ENCODE data around the gene LHX4. TPM values are rescaled to one million over a fixed set of nuclear protein-coding genes. Genes with fewer than 3 reads are reported as not detected.
A peak's percentile ranks its signal among the peaks of the same experiment; 100 is the strongest.

Gene LHX4
- total RNA-seq, 2 experiments from 2014 or later, result not detected

DNA sequence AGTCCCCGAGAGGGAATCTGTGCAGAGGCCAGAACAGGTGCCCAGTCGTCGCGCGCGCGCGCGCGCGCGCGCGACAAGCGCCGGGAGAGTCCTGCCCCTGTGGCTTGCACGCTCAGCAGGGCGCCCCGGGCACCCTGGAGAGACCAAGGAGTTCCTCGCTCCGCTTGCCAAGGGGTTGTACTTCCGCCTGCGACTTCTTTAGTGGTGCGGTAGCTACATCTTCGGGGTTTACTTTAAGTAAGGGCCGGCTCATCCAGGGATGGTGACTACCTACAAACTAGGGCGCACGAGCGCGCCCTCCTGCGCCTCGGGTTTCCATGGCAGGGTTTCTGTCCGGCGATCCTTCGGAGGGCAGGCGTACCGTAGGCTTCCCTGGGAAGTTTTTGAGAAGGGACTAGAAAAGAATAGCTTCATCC is 1.4 kb downstream of the LHX4 start:
- Mint-ChIP-seq H3K4me1 (ENCODE audit: low read depth) (peaks cover 30% of the 10 kb centered on the region), H3K9me3 (ENCODE audit: insufficient read depth) (no peaks in the 10 kb centered on the region), H3K36me3 (ENCODE audit: low read depth) (no peaks in the 10 kb centered on the region), H3K27ac (no peak overlapping the region), H3K4me3 (peak overlapping the region; percentile 69), H3K27me3 (ENCODE audit: low read depth) (peaks cover 72% of the 10 kb centered on the region)
- DNase-seq (no peak), ATAC-seq (no peak)
- ChIA-PET POLR2A (interaction anchor here (0.6 kb wide), 1 partner anchor 349 kb away, joined by 3 read pairs; no protein-coding TSS in a partner anchor), CTCF (interaction anchor here (1.4 to 1.7 kb wide), 3 partner anchors 21 to 51 kb away, joined by 3 to 4 read pairs (median 3); no protein-coding TSS in a partner anchor)

DNA sequence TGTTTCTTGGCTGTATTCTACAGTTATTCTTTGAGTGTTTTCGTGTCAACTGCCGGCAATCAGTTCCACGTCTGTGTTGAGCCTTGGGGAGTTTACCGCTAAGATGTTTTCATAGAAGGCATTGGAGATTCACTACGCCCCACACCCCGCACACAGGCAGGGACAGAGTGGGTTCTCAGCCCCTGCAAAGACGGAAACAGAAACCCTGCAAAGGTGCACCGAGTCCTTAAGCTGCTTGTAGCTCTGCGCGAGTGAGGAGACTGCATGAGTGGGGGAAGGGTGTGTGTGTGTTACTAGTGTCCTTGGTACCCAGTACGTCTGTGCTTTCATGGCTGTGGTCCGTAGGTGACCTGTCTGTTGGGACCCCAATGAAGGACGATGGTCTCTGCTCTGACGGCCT is 1.9 kb downstream of the LHX4 start:
- H3K27ac Mint-ChIP-seq, result no peak overlapping the region
- ChIA-PET CTCF (interaction anchor here (1.4 to 1.7 kb wide), 3 partner anchors 21 to 51 kb away, joined by 3 to 4 read pairs (median 3); no protein-coding TSS in a partner anchor), POLR2A (no interaction called here)
- ATAC-seq, result no peak
- peak overlapping the region; percentile 69 for H3K4me3 Mint-ChIP-seq
- no peaks in the 10 kb centered on the region for H3K36me3 Mint-ChIP-seq (ENCODE audit: low read depth)
- H3K4me1 Mint-ChIP-seq (ENCODE audit: low read depth), result peaks cover 30% of the 10 kb centered on the region
- H3K27me3 Mint-ChIP-seq (ENCODE audit: low read depth), result peaks cover 72% of the 10 kb centered on the region
- DNase-seq, result no peak
- H3K9me3 Mint-ChIP-seq (ENCODE audit: insufficient read depth), result no peaks in the 10 kb centered on the region

DNA sequence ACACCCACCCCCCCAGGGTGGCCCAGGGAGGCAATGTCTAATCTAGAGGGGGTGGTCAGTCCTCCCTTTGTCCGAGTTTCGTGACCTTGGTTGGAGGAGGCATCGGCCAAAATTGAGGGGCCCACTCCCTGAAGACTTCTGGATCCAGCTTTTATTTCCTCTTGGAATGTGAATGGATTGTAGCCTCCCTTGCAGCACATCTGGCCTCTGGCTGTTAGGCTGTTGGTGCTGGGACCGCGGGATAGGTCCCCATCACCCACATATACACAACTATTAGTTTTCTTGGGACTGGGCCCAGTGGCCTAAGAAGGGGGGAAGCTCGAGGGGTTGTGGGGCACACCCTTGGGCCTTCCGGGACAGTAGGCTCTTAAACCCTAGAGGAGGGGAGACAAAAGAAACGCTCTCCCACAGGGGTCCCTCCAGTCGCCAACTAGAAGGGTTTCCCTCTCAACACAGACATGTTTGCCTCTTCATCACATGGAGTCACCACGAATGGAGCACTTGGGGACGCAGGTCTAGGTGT is 2.5 kb downstream of the LHX4 start:
- Mint-ChIP-seq H3K27me3 (ENCODE audit: low read depth) (peaks cover 78% of the 10 kb centered on the region), H3K27ac (no peak overlapping the region), H3K36me3 (ENCODE audit: low read depth) (no peaks in the 10 kb centered on the region), H3K9me3 (ENCODE audit: insufficient read depth) (no peaks in the 10 kb centered on the region), H3K4me3 (no peak overlapping the region), H3K4me1 (ENCODE audit: low read depth) (peaks cover 30% of the 10 kb centered on the region)
- POLR2A ChIA-PET, result no interaction called here
- CTCF ChIA-PET, result interaction anchor here (1.4 to 1.7 kb wide), 3 partner anchors 20 to 52 kb away, joined by 3 to 4 read pairs (median 3); no protein-coding TSS in a partner anchor
- ATAC-seq (no peak), DNase-seq (no peak)

DNA sequence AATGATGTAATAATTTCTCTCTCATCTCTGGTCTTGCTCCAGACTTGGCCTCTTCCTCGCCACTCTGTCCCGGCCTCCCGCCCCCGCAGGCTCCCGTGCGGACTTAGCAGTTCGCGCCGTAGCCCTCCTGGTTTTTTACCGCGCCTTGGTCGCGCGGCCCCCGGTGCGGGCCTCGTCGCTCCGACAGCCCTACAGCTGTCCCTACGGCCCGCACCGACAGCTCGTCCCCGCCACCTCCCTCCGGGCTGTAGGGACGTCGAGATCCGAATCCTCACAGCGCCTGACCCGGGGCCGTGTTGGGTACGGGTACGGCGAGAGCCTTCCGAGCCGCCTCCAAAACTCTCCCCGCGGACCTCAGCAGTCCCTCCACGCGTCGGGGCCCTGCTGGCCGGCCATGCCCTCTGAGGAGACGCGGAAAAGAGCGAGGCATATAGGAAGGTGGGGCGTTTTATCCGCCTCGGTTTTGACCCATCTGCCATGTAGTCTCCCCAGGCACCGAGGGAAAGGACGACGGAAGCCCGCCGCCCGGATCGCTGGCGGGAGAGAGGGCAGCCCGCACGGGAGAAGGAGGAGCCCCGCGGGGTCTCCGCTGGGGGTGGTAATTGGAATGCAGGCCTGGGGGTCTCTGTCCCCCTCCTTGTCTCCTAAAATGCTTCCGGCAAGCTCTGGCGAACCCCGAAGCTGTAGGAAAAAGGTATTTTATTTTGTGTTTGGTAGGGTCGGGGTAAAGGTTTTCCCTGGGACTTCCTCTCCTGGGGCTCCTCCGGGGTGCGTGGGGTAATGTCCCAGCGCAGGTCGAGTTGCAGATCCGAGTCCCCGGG is 3.3 kb downstream of the LHX4 start:
- Mint-ChIP-seq H3K4me3 (peak overlapping the region; percentile 18), H3K27me3 (ENCODE audit: low read depth) (peaks cover 78% of the 10 kb centered on the region), H3K4me1 (ENCODE audit: low read depth) (peaks cover 29% of the 10 kb centered on the region), H3K27ac (no peak overlapping the region), H3K9me3 (ENCODE audit: insufficient read depth) (no peaks in the 10 kb centered on the region), H3K36me3 (ENCODE audit: low read depth) (no peaks in the 10 kb centered on the region)
- ATAC-seq (no peak), DNase-seq (no peak)
- CTCF ChIA-PET, result no interaction called here
- POLR2A ChIA-PET, result no interaction called here

DNA sequence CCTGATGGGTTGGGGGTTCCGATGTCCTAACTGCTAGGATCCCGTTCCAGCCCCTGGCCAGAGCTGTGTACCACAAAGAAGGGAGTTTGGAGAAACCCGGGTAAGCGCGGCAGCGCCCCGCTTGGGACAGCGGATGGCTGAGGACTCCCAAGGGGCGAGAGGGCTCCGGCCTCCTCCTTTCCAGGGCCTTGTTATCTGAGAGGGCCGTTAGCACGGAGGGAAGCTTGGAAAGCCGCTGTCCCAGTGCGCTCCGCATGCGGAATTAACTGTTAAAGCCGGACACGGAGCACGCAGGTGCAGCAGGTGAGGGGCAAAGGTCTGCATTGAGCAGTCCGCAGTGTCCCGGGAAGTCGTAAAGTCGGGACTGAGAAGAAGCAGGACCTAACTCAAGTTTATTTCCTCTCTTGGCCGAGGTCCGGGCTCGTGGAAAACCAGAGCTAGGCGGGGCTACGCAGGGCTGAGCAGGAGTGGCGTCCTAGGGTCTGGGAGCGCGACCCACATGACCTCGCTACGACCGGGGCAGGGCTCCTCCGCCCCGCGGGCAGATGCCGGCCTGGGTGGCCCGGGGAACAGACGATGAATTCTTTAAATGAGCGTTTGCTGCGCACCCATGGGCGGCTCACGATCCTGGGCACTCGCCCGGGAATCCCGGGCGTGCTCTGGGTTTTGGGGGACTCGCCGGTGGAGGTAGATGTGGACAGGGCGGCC is 4.5 kb downstream of the LHX4 start:
- no peak for DNase-seq
- Mint-ChIP-seq H3K9me3 (ENCODE audit: insufficient read depth) (no peaks in the 10 kb centered on the region), H3K4me1 (ENCODE audit: low read depth) (peaks cover 23% of the 10 kb centered on the region), H3K4me3 (peak overlapping the region; percentile 22), H3K27me3 (ENCODE audit: low read depth) (peaks cover 77% of the 10 kb centered on the region), H3K36me3 (ENCODE audit: low read depth) (no peaks in the 10 kb centered on the region), H3K27ac (no peak overlapping the region)
- ChIA-PET POLR2A (no interaction called here), CTCF (interaction anchor here (1.1 kb wide), 1 partner anchor 425 kb away, joined by 3 read pairs; no protein-coding TSS in a partner anchor)
- no peak for ATAC-seq

DNA sequence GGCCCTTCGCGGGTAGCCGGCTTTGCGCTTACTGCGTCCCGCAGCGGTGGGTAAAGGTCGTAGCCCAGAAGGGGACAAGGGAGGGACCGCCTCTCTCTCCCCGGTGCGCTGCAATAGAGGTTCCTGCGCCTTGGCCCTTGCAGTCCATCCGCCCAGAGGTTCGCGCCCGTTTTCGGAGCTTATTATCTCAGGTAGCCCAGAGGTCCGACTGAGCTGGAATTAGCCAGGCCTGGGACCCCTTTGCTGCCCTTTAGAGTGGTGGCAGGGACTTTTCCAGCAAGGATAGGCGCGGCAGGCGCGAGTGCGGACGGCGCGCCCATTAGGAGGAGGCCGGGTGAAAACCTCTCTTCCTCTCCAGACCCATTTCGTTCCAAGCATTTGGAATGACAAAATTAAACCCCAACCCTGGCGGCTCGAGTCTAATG is 5.0 kb downstream of the LHX4 start:
- ATAC-seq (no peak), DNase-seq (no peak)
- H3K36me3 Mint-ChIP-seq (ENCODE audit: low read depth), result no peaks in the 10 kb centered on the region
- CTCF ChIA-PET, result interaction anchor here (1.1 kb wide), 1 partner anchor 425 kb away, joined by 3 read pairs; no protein-coding TSS in a partner anchor
- H3K9me3 Mint-ChIP-seq (ENCODE audit: insufficient read depth), result no peaks in the 10 kb centered on the region
- no peak overlapping the region for H3K4me3 Mint-ChIP-seq
- peaks cover 23% of the 10 kb centered on the region for H3K4me1 Mint-ChIP-seq (ENCODE audit: low read depth)
- POLR2A ChIA-PET, result no interaction called here
- H3K27ac Mint-ChIP-seq, result no peak overlapping the region
- H3K27me3 Mint-ChIP-seq (ENCODE audit: low read depth), result peaks cover 80% of the 10 kb centered on the region

DNA sequence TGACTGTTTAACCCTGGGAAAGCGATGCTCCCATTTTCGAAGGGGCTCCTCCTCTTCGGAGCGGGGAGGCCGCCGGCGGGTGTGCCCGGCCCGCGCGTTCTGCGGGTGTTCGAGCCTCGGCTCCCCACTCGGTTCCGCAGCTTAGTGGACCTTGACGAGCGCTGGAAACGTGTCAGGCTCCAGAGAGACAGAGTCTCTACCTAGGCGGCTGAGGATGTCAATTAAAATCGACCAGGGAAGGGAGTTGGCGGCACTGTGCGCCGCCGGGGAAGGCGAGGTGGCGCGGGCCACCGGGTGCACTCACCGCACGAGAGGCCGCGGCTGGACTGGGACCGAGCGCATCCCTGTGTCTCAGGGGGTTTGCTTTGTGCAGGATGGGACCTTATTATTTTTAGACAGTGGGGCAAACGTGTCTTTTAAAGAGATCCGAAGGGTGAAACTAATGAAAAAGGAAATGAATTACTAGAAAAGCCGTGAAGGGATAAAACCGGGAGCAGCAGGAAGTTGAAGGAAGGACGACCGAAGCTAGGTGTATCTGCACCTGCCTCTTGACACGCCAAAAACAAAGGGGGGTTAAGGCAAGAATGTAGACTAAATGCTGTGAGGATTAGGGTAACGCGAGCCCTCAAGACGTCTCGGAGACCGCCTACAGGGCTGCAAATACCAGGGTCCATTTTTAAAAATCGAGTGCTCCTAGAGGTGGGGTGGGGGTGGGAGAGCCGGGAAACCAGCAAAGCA is 5.6 kb downstream of the LHX4 start:
- no peaks in the 10 kb centered on the region for H3K9me3 Mint-ChIP-seq (ENCODE audit: insufficient read depth)
- H3K4me3 Mint-ChIP-seq, result no peak overlapping the region
- ChIA-PET POLR2A (no interaction called here), CTCF (no interaction called here)
- H3K36me3 Mint-ChIP-seq (ENCODE audit: low read depth), result no peaks in the 10 kb centered on the region
- H3K27me3 Mint-ChIP-seq (ENCODE audit: low read depth), result peaks cover 84% of the 10 kb centered on the region
- DNase-seq (no peak), ATAC-seq (no peak)
- no peak overlapping the region for H3K27ac Mint-ChIP-seq
- peaks cover 21% of the 10 kb centered on the region for H3K4me1 Mint-ChIP-seq (ENCODE audit: low read depth)

DNA sequence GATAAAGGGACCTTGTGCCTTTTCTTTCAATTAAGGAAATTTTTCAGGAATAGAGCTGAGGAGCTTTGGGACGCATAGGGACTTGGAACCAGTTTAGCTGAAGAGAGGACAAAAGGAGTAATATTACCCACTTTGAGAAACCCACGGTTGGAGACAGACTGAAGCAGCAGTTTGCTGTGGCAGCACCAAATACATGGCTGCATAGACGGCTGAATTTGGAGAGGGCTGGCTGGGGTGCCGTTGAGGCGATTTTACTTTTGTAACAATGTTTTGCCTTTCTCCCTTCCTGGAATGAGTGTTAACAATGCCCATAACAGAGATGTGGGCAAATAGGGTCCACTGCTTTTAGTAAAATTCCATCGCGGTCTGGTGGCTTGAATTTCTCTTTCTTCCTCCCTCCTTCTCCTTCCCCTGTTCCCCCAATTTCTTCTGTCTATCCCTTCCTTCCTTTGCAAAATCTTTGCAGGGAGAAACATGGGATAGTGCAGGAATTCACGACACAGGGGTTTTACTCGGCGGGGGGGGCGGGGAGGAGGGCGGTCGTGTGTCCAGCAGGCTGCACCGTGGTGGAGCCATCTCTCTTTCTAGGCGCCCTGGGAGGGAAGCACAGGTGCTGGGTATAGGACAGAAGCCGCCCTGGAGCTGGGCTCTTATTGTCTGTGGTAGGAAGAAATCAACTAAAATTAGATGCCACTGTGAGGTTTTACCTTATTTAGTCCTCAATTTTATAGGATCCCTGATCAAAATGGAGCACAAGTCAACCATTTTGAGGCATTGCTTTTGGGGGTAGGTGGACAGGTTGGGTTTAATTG is 6.8 kb downstream of the LHX4 start:
- ChIA-PET POLR2A (no interaction called here), CTCF (interaction anchor here (2.2 kb wide), 1 partner anchor 57 kb away, joined by 7 read pairs; no protein-coding TSS in a partner anchor)
- DNase-seq (no peak), ATAC-seq (no peak)
- no peak overlapping the region for H3K4me3 Mint-ChIP-seq
- no peaks in the 10 kb centered on the region for H3K9me3 Mint-ChIP-seq (ENCODE audit: insufficient read depth)
- H3K4me1 Mint-ChIP-seq (ENCODE audit: low read depth), result peaks cover 17% of the 10 kb centered on the region
- H3K27me3 Mint-ChIP-seq (ENCODE audit: low read depth), result peaks cover 86% of the 10 kb centered on the region
- H3K36me3 Mint-ChIP-seq (ENCODE audit: low read depth), result no peaks in the 10 kb centered on the region
- no peak overlapping the region for H3K27ac Mint-ChIP-seq

DNA sequence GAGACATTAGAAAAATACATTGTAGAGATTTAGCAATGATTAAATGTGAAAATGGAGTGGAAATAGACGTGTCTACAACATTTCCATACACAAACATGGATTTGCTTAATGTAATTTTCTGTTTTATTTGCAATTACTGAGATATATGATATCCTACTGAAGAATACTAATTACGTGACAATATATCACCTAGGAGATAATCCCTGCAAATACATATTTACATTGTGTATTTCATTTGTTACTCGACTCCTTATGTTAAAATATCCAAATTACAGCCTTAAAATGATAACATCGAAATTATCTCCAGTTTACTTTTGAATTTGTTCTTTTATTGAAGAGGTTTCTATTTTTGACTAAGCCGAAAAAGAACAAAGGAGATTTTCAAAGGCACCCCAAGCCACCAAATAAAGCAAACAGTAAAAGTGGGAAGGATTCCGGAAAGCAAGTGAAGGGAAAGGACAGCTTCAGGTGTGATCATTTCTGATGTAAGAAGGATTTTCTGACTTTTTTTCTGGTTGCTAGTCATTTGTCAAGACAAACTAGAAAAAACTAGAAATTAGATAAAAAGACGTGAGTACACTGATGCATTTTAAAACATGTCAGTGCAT is 7.9 kb downstream of the LHX4 start:
- no peaks in the 10 kb centered on the region for H3K9me3 Mint-ChIP-seq (ENCODE audit: insufficient read depth)
- CTCF ChIA-PET, result interaction anchor here (2.2 kb wide), 1 partner anchor 58 kb away, joined by 7 read pairs; no protein-coding TSS in a partner anchor
- H3K36me3 Mint-ChIP-seq (ENCODE audit: low read depth), result no peaks in the 10 kb centered on the region
- peaks cover 13% of the 10 kb centered on the region for H3K4me1 Mint-ChIP-seq (ENCODE audit: low read depth)
- ATAC-seq (no peak), DNase-seq (no peak)
- POLR2A ChIA-PET, result no interaction called here
- no peak overlapping the region for H3K4me3 Mint-ChIP-seq
- peaks cover 82% of the 10 kb centered on the region for H3K27me3 Mint-ChIP-seq (ENCODE audit: low read depth)
- H3K27ac Mint-ChIP-seq, result no peak overlapping the region

DNA sequence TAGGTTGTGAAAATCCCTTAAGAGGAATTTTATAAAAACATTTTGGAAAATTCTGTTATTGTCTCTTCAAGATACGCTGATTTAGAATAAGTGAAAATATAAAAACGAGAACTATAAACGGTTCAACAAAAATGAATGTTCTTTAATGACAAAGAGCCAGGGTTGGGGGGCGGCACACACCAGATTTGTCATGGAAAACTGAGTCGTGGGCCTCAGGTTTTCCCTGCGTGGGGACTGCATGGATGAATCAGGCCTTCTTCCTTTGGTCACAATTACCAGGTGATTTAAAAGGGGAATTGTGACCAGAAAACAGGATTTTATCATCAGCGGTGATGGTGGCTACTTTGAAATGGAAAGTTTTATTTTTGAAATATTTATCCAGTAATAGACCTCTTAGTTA is 8.6 kb downstream of the LHX4 start:
- H3K27ac Mint-ChIP-seq, result no peak overlapping the region
- H3K36me3 Mint-ChIP-seq (ENCODE audit: low read depth), result no peaks in the 10 kb centered on the region
- H3K27me3 Mint-ChIP-seq (ENCODE audit: low read depth), result peaks cover 76% of the 10 kb centered on the region
- no peak for ATAC-seq
- peaks cover 13% of the 10 kb centered on the region for H3K4me1 Mint-ChIP-seq (ENCODE audit: low read depth)
- DNase-seq, result no peak
- H3K4me3 Mint-ChIP-seq, result no peak overlapping the region
- POLR2A ChIA-PET, result no interaction called here
- CTCF ChIA-PET, result interaction anchor here (1.4 to 2.2 kb wide), 2 partner anchors 14 to 59 kb away, joined by 4 to 7 read pairs; no protein-coding TSS in a partner anchor
- no peaks in the 10 kb centered on the region for H3K9me3 Mint-ChIP-seq (ENCODE audit: insufficient read depth)
